CD4-positive, alpha-beta memory T cell (primary cell): Measurements from ENCODE around the gene SPRYD3. TPM values are rescaled to one million over a fixed set of nuclear protein-coding genes. Genes with fewer than 3 reads are reported as not detected.
A peak's percentile ranks its signal among the peaks of the same experiment; 100 is the strongest.

Experiments used
- CTCF ChIA-PET: fragments of 350-600 bp; sonication (Branson Sonifier 250); formaldehyde crosslinking; loops from one replicate; lab custom pipeline; 2021; ENCODE audit warnings: inconsistent platforms; ENCODE audit not compliant: partially characterized antibody; lab: Charles Lee
- POLR2A ChIA-PET: fragments of 350-600 bp; sonication (Branson Sonifier 250); formaldehyde crosslinking; loops from one replicate; lab custom pipeline; 2021; ENCODE audit not compliant: partially characterized antibody; lab: Charles Lee
- DNase-seq, 5 donors: peaks; one replicate each; pipeline versions ENCODE4 v3.0.0 to v3.0.0-alpha.2; 2020 to 2022; ENCODE audit warnings: mixed read lengths in 1 of 5
- H3K27ac ChIP-seq: one replicate; pipeline ENCODE4 v1.7.0; 2013; ENCODE audit warnings: low read depth, low read length
- H3K27me3 ChIP-seq: 2 replicates; pipeline ENCODE4 v1.7.0; 2013; ENCODE audit warnings: mild to moderate bottlenecking, low read length, moderate library complexity; ENCODE audit not compliant: insufficient read depth
- H3K36me3 ChIP-seq: 2 replicates; pipeline ENCODE4 v1.7.0; 2013; ENCODE audit warnings: mild to moderate bottlenecking, low read length, moderate library complexity; ENCODE audit not compliant: insufficient read depth
- H3K4me1 ChIP-seq: 2 replicates; pipeline ENCODE4 v1.7.0; 2013; ENCODE audit warnings: mild to moderate bottlenecking, low read length, moderate library complexity; ENCODE audit not compliant: insufficient read depth
- H3K4me3 ChIP-seq, 2 donors: one replicate each; pipeline ENCODE4 v1.7.0; 2013; ENCODE audit warnings: low read length in 2 of 2, mild to moderate bottlenecking in 1 of 2
- H3K9me3 ChIP-seq, 2 donors: one replicate each; pipeline ENCODE4 v1.7.0; 2013; ENCODE audit warnings: low read length in 2 of 2, control low read depth in 1 of 2; ENCODE audit not compliant: control insufficient read depth in 1 of 2
- H3K27ac Mint-ChIP-seq, 7 donors: one replicate each; pipeline ENCODE4 v1.8.0; 2020 to 2021; ENCODE audit warnings: mixed read lengths in 7 of 7, mild to moderate bottlenecking in 6 of 7, inconsistent platforms in 3 of 7, moderate library complexity in 3 of 7
- H3K27me3 Mint-ChIP-seq, 2 donors: one replicate each; pipeline ENCODE4 v1.8.0; 2020 to 2021; ENCODE audit warnings: mixed read lengths in 2 of 2
- H3K36me3 Mint-ChIP-seq, 2 donors: one replicate each; pipeline ENCODE4 v1.8.0; 2020 to 2021; ENCODE audit warnings: mixed read lengths in 2 of 2, inconsistent platforms in 1 of 2, mild to moderate bottlenecking in 1 of 2
- H3K4me1 Mint-ChIP-seq, 4 donors: one replicate each; pipeline ENCODE4 v1.8.0; 2020 to 2021; ENCODE audit warnings: mixed read lengths in 4 of 4, mild to moderate bottlenecking in 1 of 4
- H3K4me3 Mint-ChIP-seq, 8 donors: one replicate each; pipeline ENCODE4 v1.8.0; 2020 to 2021; ENCODE audit warnings: mixed read lengths in 8 of 8, mild to moderate bottlenecking in 7 of 8, moderate library complexity in 6 of 8, inconsistent platforms in 3 of 8
- H3K9me3 Mint-ChIP-seq, 8 donors: one replicate each; pipeline ENCODE4 v1.8.0; 2020 to 2021; ENCODE audit warnings: mixed read lengths in 8 of 8, mild to moderate bottlenecking in 5 of 8, inconsistent platforms in 3 of 8, moderate library complexity in 1 of 8
- intact Hi-C: fragments of 100-400 bp; cut with micrococcal nuclease; formaldehyde crosslinking; loops from one replicate; pipeline ENCODE4 v1.15.1; 2023
- polyA plus RNA-seq, 2 donors: library from polyadenylated mRNA; unstranded; fragments of 300-500 nt; fragmentation: Illumina TruSeq; gene quantifications; one replicate each; pipeline ENCODE4 v1.2.3, GENCODE V29; 2021
- total RNA-seq, 2 experiments: library from RNA; stranded (reverse); gene quantifications; one replicate each; pipeline ENCODE4 v1.2.3, GENCODE V29; 2021

Gene SPRYD3
- total and polyA plus RNA-seq, 4 experiments from 2014 or later, result 54.2 to 71.7 (median 56.8) TPM

DNA sequence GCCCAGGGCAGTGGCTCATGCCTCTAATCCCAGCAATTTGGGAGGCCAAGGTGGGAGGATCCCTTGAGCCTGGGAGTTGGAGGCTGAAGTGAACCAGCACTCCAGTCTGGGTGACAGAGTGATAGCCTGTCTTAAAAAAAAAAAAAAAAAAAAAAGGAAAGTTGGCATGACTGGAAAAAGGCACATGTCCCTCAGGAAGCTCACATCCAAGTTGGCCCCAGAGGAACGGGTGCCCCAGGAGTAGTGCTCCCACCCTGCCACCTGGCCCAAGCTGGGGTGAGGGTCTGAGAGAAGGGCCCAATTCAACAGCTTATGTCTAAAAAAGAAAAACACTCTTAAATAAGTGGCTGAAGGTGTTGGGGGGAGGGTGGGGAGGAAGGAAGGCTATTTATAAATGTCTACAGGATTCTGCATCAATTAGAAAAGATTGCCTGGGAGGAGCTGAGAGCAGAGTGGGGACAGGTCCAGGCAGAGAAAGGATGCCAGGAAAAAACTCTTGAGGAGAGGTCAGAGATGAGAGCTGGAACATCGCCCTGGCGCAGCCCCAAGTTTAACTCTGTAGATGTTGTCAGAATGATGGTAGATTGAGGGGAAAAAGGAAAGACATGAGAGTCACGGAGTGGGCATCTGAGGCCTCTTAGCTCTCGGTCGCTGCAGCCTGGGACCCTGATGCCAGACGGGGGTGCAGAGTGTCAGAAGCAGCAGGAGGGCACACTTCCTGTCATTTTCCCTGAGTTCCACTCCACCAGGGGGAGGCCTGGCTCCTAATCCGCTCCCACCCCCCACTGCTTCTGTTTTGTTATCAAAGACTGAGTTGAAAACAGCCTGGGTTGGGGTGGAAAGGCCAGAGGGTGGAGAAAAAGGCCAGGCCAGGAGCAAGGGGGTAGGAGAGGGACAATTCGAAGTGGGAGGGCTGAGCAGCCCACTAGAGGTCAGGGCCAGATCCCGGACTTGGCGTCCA is 7.3 kb downstream of the SPRYD3 start:
- H3K4me3 Mint-ChIP-seq, result no peak overlapping the region
- peaks cover 21 to 87% of the 10 kb centered on the region in 2 donors for H3K36me3 Mint-ChIP-seq

DNA sequence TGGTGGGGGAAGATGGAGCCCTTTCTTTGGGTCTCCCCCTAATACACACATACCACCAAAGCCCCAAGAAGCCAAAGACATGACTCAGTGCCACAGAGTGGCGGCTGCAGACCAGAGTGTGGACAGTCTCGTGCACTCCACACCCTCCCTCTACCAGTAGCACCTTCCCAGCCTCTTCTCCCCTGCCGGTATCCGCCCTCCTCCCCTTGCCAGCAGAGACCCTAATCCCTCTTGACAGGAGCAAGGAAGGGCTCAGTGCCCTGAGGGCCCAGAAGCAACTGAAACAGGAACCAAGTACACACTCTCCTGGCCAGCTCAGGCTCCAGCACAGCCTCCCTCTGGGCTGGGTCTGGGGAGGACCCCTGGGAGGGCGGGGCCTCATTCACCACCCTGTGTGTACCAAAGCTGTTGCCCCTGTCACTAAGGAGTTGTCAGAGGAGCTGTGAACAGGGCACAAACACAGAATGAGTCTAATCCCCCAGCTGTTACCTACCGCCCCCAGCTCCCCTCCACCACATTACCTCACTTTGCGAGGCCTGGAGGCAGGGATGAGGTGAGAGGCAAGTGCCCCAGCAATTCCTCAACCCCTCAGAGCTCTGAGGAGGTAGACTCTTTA is 8.2 kb downstream of the SPRYD3 start:
- POLR2A ChIA-PET, result interaction anchor here (1.2 to 1.3 kb wide), 2 partner anchors 8 to 32 kb away, joined by 3 to 4 read pairs; partner anchors contain the start of genes SOAT2 and SPRYD3
- H3K36me3 Mint-ChIP-seq, result peaks cover 21 to 86% of the 10 kb centered on the region in 2 donors
- CTCF ChIA-PET, result interaction anchor here (0.9 to 27.0 kb wide), 3 partner anchors 26 to 281 kb away, joined by 3 to 511 read pairs (median 4); partner anchors contain the start of genes IGFBP6 and SOAT2
- Histone ChIP-seq H3K4me3 (no peak overlapping the region), H3K4me1 (peaks cover 13% of the 10 kb centered on the region), H3K9me3 (no peaks in the 10 kb centered on the region), H3K27me3 (no peaks in the 10 kb centered on the region), H3K27ac (no peak overlapping the region), H3K36me3 (peaks cover 57% of the 10 kb centered on the region)
- intact Hi-C loops, result no loop called here
- H3K4me3 Mint-ChIP-seq, result no peak overlapping the region
- peaks cover 13 to 33% (median 28%) of the 10 kb centered on the region in 4 donors for H3K4me1 Mint-ChIP-seq
- peak overlapping the region in 5 of 7 donors; percentile 19 to 80 (median 43) for H3K27ac Mint-ChIP-seq
- H3K9me3 Mint-ChIP-seq, result no peaks in the 10 kb centered on the region
- no peak for DNase-seq
- no peaks in the 10 kb centered on the region for H3K27me3 Mint-ChIP-seq

More for the DNA sequence above, 7.3 kb downstream of the SPRYD3 start:
- H3K4me3 ChIP-seq, result no peak overlapping the region
- no peak for DNase-seq
- ChIA-PET POLR2A (interaction anchor here (1.2 to 1.3 kb wide), 2 partner anchors 7 to 31 kb away, joined by 3 to 4 read pairs; partner anchors contain the start of genes SOAT2 and SPRYD3), CTCF (interaction anchor here (0.9 to 27.0 kb wide), 4 partner anchors 14 to 280 kb away, joined by 3 to 511 read pairs (median 4); partner anchors contain the start of genes IGFBP6 and SOAT2)
- Mint-ChIP-seq H3K27ac (peak overlapping the region in 2 of 7 donors; percentile 8 to 83), H3K27me3 (no peaks in the 10 kb centered on the region), H3K4me1 (peaks cover 10 to 39% (median 30%) of the 10 kb centered on the region in 4 donors), H3K9me3 (no peaks in the 10 kb centered on the region)
- no peak overlapping the region for H3K27ac ChIP-seq
- no peaks in the 10 kb centered on the region for H3K27me3 ChIP-seq
- H3K4me1 ChIP-seq, result peaks cover 10% of the 10 kb centered on the region
- intact Hi-C loops, result no loop called here
- peaks cover 63% of the 10 kb centered on the region for H3K36me3 ChIP-seq
- no peaks in the 10 kb centered on the region for H3K9me3 ChIP-seq

DNA sequence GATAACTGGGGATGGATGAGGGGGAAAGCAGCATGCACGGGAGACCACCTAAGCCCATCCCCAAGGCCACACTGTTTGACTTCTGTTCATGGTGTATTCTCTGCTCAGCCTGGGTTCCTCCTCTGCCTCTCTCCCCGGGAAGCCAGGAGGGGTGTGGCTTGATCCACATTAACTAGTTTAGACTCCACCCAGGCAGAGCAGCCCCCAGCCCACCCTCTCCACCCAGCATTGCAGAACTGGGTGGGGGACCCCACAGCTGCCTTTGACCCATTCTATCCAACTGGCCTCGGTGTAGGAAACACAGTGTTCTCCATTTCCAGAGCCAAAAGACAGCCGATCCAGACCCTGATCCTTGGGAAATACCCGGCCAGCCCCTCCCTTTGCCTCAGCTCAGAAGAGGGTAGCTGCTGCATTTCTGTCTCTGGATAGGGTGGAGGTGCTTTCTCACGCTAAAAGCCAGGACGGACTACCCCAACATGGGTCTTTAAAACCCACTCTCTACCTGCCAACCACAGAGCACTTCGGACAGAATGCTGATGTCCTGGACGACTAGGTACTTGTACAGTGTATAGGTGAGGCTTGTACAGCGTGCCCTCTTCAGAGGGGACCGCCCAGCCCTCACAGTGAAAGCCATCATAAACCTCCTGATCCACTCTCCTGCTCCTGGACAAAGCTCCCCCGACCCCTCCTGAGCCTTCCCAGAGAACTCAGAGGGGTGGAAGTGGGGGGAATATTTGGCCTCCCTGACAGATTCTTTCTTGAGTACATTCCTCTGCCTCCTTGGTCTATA is 9.4 kb downstream of the SPRYD3 start:
- Mint-ChIP-seq H3K27me3 (no peaks in the 10 kb centered on the region), H3K27ac (peak overlapping the region in 5 of 7 donors; percentile 19 to 43 (median 37)), H3K36me3 (peaks cover 27 to 84% of the 10 kb centered on the region in 2 donors), H3K9me3 (no peaks in the 10 kb centered on the region), H3K4me1 (peaks cover 15 to 26% (median 24%) of the 10 kb centered on the region in 4 donors), H3K4me3 (no peak overlapping the region)
- H3K27ac ChIP-seq, result no peak overlapping the region
- intact Hi-C loops, result loop anchor here (5.0 kb wide), 2 partner anchors 122 to 217 kb away; no protein-coding TSS in a partner anchor
- H3K9me3 ChIP-seq, result no peaks in the 10 kb centered on the region
- H3K27me3 ChIP-seq, result no peaks in the 10 kb centered on the region
- CTCF ChIA-PET, result interaction anchor here (2.8 to 27.0 kb wide), 3 partner anchors 10 to 27 kb away, joined by 12 to 511 read pairs (median 58); partner anchors contain the start of genes IGFBP6, SOAT2 and SPRYD3
- POLR2A ChIA-PET, result interaction anchor here (1.4 kb wide), 1 partner anchor 29 kb away, joined by 4 read pairs; no protein-coding TSS in a partner anchor
- H3K4me1 ChIP-seq, result peaks cover 11% of the 10 kb centered on the region
- peaks cover 55% of the 10 kb centered on the region for H3K36me3 ChIP-seq
- H3K4me3 ChIP-seq, result no peak overlapping the region
- no peak for DNase-seq

DNA sequence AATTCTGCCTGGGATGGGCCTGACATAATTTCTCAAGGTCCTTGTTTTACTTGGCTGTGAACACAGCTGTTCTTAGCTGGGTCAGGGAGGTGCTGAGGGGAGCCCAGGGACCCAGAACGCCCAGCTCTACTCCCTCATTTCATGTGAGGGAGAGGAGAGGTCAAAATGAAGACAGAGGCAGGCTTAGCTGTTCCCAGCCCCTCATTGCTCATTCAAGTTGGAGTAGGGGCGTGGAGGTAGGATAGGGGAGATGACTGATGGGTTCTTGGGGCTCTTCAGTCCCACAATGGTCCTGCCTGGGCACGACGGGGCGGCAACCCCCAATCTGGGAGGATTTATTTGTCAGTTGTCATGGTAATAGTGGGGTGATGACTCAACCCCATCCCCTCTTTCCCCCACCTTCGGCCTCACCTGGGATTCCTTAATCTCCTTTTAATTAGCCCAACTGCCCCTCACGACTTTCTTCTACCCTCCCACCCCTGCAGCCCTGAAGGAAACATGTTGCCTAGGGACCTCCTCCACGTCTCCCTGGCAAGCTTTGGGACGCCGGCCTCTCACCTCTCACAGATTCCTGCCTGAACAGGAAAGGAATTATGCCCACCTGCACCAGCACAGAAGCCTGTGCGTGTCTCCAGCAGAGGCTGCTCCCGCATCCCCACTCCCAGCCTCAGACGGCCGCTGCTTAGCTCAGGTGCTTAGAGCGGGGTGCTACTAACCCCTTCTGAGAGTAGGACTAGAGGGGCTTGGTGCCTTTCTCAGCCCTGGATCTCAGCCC is 10.2 kb downstream of the SPRYD3 start:
- Histone ChIP-seq H3K36me3 (peaks cover 47% of the 10 kb centered on the region), H3K27me3 (no peaks in the 10 kb centered on the region), H3K4me3 (no peak overlapping the region), H3K9me3 (no peaks in the 10 kb centered on the region), H3K4me1 (peaks cover 11% of the 10 kb centered on the region), H3K27ac (no peak overlapping the region)
- intact Hi-C loops, result loop anchor here (5.0 kb wide), 2 partner anchors 123 to 218 kb away; no protein-coding TSS in a partner anchor
- Mint-ChIP-seq H3K4me1 (peaks cover 12 to 22% (median 18%) of the 10 kb centered on the region in 4 donors), H3K9me3 (no peaks in the 10 kb centered on the region), H3K4me3 (no peak overlapping the region), H3K27ac (peak overlapping the region in 3 of 7 donors; percentile 35 to 63 (median 51)), H3K27me3 (no peaks in the 10 kb centered on the region), H3K36me3 (peaks cover 25 to 83% of the 10 kb centered on the region in 2 donors)
- POLR2A ChIA-PET, result interaction anchor here (0.7 to 5.1 kb wide), 6 partner anchors 10 to 111 kb away, joined by 3 to 36 read pairs (median 6); partner anchors contain the start of genes CSAD, SOAT2, SPRYD3 and ZNF740
- CTCF ChIA-PET, result interaction anchor here (1.3 to 27.0 kb wide), 6 partner anchors 8 to 91 kb away, joined by 3 to 511 read pairs (median 30); partner anchors contain the start of genes IGFBP6, SOAT2 and SPRYD3
- no peak for DNase-seq

DNA sequence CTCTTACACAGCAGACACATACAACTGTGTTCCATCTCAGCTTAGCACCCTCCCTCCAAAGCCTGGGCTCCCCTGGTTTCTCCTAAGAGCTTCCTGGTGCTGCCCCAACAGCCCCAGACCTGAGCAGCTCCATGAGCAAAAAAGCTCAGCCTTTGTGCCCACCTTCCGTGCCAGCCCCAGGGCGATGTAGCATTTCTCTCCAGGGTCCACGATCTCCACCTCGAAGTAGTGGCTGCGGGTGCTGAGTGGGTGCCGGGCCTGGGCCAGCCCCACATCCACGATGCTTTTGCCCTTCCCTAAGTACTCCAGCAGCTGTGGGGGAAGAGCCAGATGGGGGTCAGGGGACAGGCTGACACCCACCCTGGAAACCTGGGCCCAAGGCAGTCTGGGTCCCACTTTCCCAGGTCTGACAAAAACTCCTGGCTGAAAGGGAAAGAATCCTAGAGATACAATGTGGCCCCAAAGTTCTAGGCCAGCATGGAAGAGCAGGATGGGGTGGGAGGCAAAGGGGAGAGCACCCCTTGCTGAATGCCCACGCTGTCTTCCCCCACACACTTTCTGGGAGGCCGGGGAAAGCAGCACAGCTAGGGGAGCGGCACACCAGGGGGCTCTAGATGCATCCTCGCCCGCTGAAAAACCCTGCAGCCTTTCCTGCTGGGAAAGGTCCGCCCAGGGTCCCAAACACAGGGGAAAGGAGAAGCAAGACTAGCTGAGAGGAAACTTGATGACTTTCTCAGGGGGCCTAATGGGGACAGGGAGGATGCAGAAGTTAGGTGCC is 11.0 kb downstream of the SPRYD3 start:
- intact Hi-C loops, result loop anchor here (2.0 to 5.0 kb wide), 3 partner anchors 124 to 277 kb away; no protein-coding TSS in a partner anchor
- POLR2A ChIA-PET, result interaction anchor here (0.7 to 5.1 kb wide), 6 partner anchors 10 to 112 kb away, joined by 3 to 36 read pairs (median 6); partner anchors contain the start of genes CSAD, IGFBP6, SOAT2 and SPRYD3

More for the DNA sequence above, 11.0 kb downstream of the SPRYD3 start:
- Mint-ChIP-seq H3K27ac (peak overlapping the region in 5 of 7 donors; percentile 35 to 75 (median 51)), H3K4me1 (peaks cover 12 to 19% (median 16%) of the 10 kb centered on the region in 4 donors), H3K27me3 (no peaks in the 10 kb centered on the region), H3K36me3 (peaks cover 25 to 81% of the 10 kb centered on the region in 2 donors), H3K4me3 (no peak overlapping the region), H3K9me3 (no peaks in the 10 kb centered on the region)
- Histone ChIP-seq H3K4me3 (no peak overlapping the region), H3K4me1 (peaks cover 11% of the 10 kb centered on the region), H3K36me3 (peaks cover 44% of the 10 kb centered on the region), H3K9me3 (no peaks in the 10 kb centered on the region), H3K27me3 (no peaks in the 10 kb centered on the region), H3K27ac (no peak overlapping the region)
- no peak for DNase-seq
- CTCF ChIA-PET, result interaction anchor here (0.7 to 27.0 kb wide), 8 partner anchors 9 to 92 kb away, joined by 3 to 511 read pairs (median 20); partner anchors contain the start of genes IGFBP6, SOAT2 and SPRYD3
